H7 (cell line): ENCODE measurements around the gene FXN. TPM values are rescaled to one million over a fixed set of nuclear protein-coding genes. Genes with fewer than 3 reads are reported as not detected.
"Not testable (repeated sequence)": the region's sequence is repeated elsewhere in the genome, so short reads cannot be mapped to it uniquely, and the experiment has no call there.

Source experiments
- DNase-seq: peaks from one replicate; pipeline ENCODE4 v3.0.0; 2012
- H3K27me3 ChIP-seq: 2 replicates; pipeline ENCODE4 v1.6.0; 2011; ENCODE audit warnings: mild to moderate bottlenecking, low read length; ENCODE audit not compliant: control insufficient read depth, insufficient read depth
- H3K36me3 ChIP-seq: replicated peaks from 2 replicates; pipeline ENCODE4 v1.5.1; 2011; ENCODE audit warnings: low read length; ENCODE audit not compliant: control insufficient read depth, insufficient read depth
- H3K4me3 ChIP-seq: 2 replicates; pipeline ENCODE4 v1.5.1; 2011; ENCODE audit warnings: low read depth, mild to moderate bottlenecking, control low read depth, low read length, moderate library complexity; ENCODE audit not compliant: insufficient read depth
- total RNA-seq: library from RNA; depleted of rRNA; stranded (reverse); fragments of >200 nt; shearing (Covaris generic); gene quantifications from 2 replicates; pipeline ENCODE4 v1.2.3, GENCODE V29; 2014

Gene FXN
- total RNA-seq, 1 experiment from 2014 or later: 10.0 TPM

- no peak overlapping the region for H3K4me3 ChIP-seq
- no peaks in the 10 kb centered on the region for H3K27me3 ChIP-seq
- DNase-seq: no peak
- no peaks in the 10 kb centered on the region for H3K36me3 ChIP-seq
These were observed 55.4 kb downstream of the FXN start for GRCh38 chr9:69090946-69091345.

GRCh38 chr9:69093471-69094103, 58.0 kb downstream of the FXN start:
- Histone ChIP-seq H3K4me3 (no peak overlapping the region), H3K36me3 (no peaks in the 10 kb centered on the region), H3K27me3 (no peaks in the 10 kb centered on the region)
- no peak for DNase-seq

GRCh38 chr9:69094361-69095135, 59.0 kb downstream of the FXN start:
- H3K4me3 ChIP-seq, H3K27me3 ChIP-seq, H3K36me3 ChIP-seq, DNase-seq: not testable (repeated sequence)

GRCh38 chr9:69097064-69097463, 61.5 kb downstream of the FXN start:
- no peaks in the 10 kb centered on the region for H3K36me3 ChIP-seq
- no peak overlapping the region for H3K4me3 ChIP-seq
- no peaks in the 10 kb centered on the region for H3K27me3 ChIP-seq
- DNase-seq: no peak

GRCh38 chr9:69097923-69098593, 62.5 kb downstream of the FXN start:
- Histone ChIP-seq H3K36me3 (no peaks in the 10 kb centered on the region), H3K4me3 (no peak overlapping the region), H3K27me3 (no peaks in the 10 kb centered on the region)
- DNase-seq: no peak

- DNase-seq, H3K36me3 ChIP-seq, H3K27me3 ChIP-seq, H3K4me3 ChIP-seq: not testable (repeated sequence)
These were observed 67.9 kb downstream of the FXN start for GRCh38 chr9:69103348-69103996.

GRCh38 chr9:69104830-69105527, 69.4 kb downstream of the FXN start:
- Histone ChIP-seq H3K27me3 (no peaks in the 10 kb centered on the region), H3K4me3 (no peak overlapping the region), H3K36me3 (no peaks in the 10 kb centered on the region)
- DNase-seq: peak; percentile 79

GRCh38 chr9:69107771-69108170, 72.2 kb downstream of the FXN start:
- no peak for DNase-seq
- no peaks in the 10 kb centered on the region for H3K36me3 ChIP-seq
- no peak overlapping the region for H3K4me3 ChIP-seq
- H3K27me3 ChIP-seq: no peaks in the 10 kb centered on the region

GRCh38 chr9:69108706-69109105, 73.2 kb downstream of the FXN start:
- H3K36me3 ChIP-seq, H3K27me3 ChIP-seq, DNase-seq, H3K4me3 ChIP-seq: not testable (repeated sequence)

- peak; percentile 1 for DNase-seq
- no peaks in the 10 kb centered on the region for H3K36me3 ChIP-seq
- H3K27me3 ChIP-seq: no peaks in the 10 kb centered on the region
- H3K4me3 ChIP-seq: no peak overlapping the region
These were observed 73.6 kb downstream of the FXN start for GRCh38 chr9:69109152-69109551.

- not testable (repeated sequence) for DNase-seq, H3K4me3 ChIP-seq, H3K36me3 ChIP-seq, H3K27me3 ChIP-seq
These were observed 77.1 kb downstream of the FXN start for GRCh38 chr9:69112646-69113045.

- Histone ChIP-seq H3K27me3 (no peaks in the 10 kb centered on the region), H3K36me3 (no peaks in the 10 kb centered on the region), H3K4me3 (no peak overlapping the region)
- no peak for DNase-seq
These were observed 80.1 kb downstream of the FXN start for GRCh38 chr9:69115621-69116020.

- DNase-seq: no peak
- H3K36me3 ChIP-seq: no peaks in the 10 kb centered on the region
- no peak overlapping the region for H3K4me3 ChIP-seq
- H3K27me3 ChIP-seq: no peaks in the 10 kb centered on the region
These were observed 83.1 kb downstream of the FXN start for GRCh38 chr9:69118656-69119055.
